BE2C (cell line): Measurements from ENCODE around the gene IFITM1.
"Not testable (repeated sequence)": the region's sequence is repeated elsewhere in the genome, so short reads cannot be mapped to it uniquely, and the experiment has no call there.

Experiments used
- DNase-seq: peaks from one replicate; pipeline ENCODE4 v3.0.0-alpha.2; 2020
- H3K27me3 ChIP-seq: fragments of 250-450 bp; sonication (Bioruptor Pico); 2 replicates; pipeline ENCODE4 v1.5.1; 2020; ENCODE audit warnings: mild to moderate bottlenecking
- H3K36me3 ChIP-seq: fragments of 250-450 bp; sonication (Bioruptor Pico); 2 replicates; pipeline ENCODE4 v1.5.1; 2020; ENCODE audit warnings: mild to moderate bottlenecking
- H3K4me1 ChIP-seq: fragments of 250-450 bp; sonication (Bioruptor Pico); 2 replicates; pipeline ENCODE4 v1.5.1; 2020
- H3K4me3 ChIP-seq: 2 replicates; pipeline ENCODE4 v1.5.1; 2011; ENCODE audit warnings: low read depth, low read length
- H3K9me3 ChIP-seq: fragments of 250-450 bp; sonication (Bioruptor Pico); 2 replicates; pipeline ENCODE4 v1.5.1; 2020
- CTCF ChIP-seq: IDR thresholded peaks from 2 replicates; pipeline ENCODE4 v1.5.1; 2012; ENCODE audit warnings: mild to moderate bottlenecking, low read depth, low read length

Gene IFITM1

GRCh38 chr11:304061-304506, 9.8 kb upstream of the IFITM1 start:
- H3K4me1 ChIP-seq: no peaks in the 10 kb centered on the region
- H3K4me3 ChIP-seq: no peak overlapping the region
- TF ChIP-seq CTCF: no peak
- no peak for DNase-seq
- no peaks in the 10 kb centered on the region for H3K9me3 ChIP-seq
- no peaks in the 10 kb centered on the region for H3K36me3 ChIP-seq
- H3K27me3 ChIP-seq: no peaks in the 10 kb centered on the region

- Histone ChIP-seq H3K27me3 (no peaks in the 10 kb centered on the region), H3K9me3 (no peaks in the 10 kb centered on the region), H3K4me1 (no peaks in the 10 kb centered on the region), H3K36me3 (no peaks in the 10 kb centered on the region), H3K4me3 (no peak overlapping the region)
- TF ChIP-seq CTCF: peak; percentile 39
- no peak for DNase-seq
Measured at GRCh38 chr11:304915-305843, 8.7 kb upstream of the IFITM1 start.

- Histone ChIP-seq H3K4me1 (no peaks in the 10 kb centered on the region), H3K36me3 (no peaks in the 10 kb centered on the region), H3K9me3 (no peaks in the 10 kb centered on the region), H3K4me3 (no peak overlapping the region), H3K27me3 (no peaks in the 10 kb centered on the region)
- DNase-seq: no peak
- no peak for TF ChIP-seq CTCF
Measured at GRCh38 chr11:305844-306211, 8.0 kb upstream of the IFITM1 start.

GRCh38 chr11:306645-307371, 7.0 kb upstream of the IFITM1 start:
- DNase-seq: no peak
- no peak overlapping the region for H3K4me3 ChIP-seq
- no peaks in the 10 kb centered on the region for H3K27me3 ChIP-seq
- no peak for TF ChIP-seq CTCF
- H3K36me3 ChIP-seq: no peaks in the 10 kb centered on the region
- no peaks in the 10 kb centered on the region for H3K9me3 ChIP-seq
- no peaks in the 10 kb centered on the region for H3K4me1 ChIP-seq

- not testable (repeated sequence) for H3K4me3 ChIP-seq, H3K27me3 ChIP-seq, DNase-seq, H3K36me3 ChIP-seq, H3K4me1 ChIP-seq, H3K9me3 ChIP-seq
Measured at GRCh38 chr11:307766-308708, 5.8 kb upstream of the IFITM1 start, which contains the start of gene IFITM2. TSS of gene IFITM2 (plus strand) at chr11:307816. CDS start at chr11:308193, 377 bp downstream.

GRCh38 chr11:308740-309665, 4.8 kb upstream of the IFITM1 start:
- H3K27me3 ChIP-seq, DNase-seq, H3K36me3 ChIP-seq, H3K4me3 ChIP-seq, H3K9me3 ChIP-seq, H3K4me1 ChIP-seq: not testable (repeated sequence)

GRCh38 chr11:309979-310572, 3.8 kb upstream of the IFITM1 start:
- DNase-seq, H3K36me3 ChIP-seq, H3K27me3 ChIP-seq, H3K4me1 ChIP-seq, H3K9me3 ChIP-seq, H3K4me3 ChIP-seq: not testable (repeated sequence)

GRCh38 chr11:311013-311748, 2.7 kb upstream of the IFITM1 start:
- not testable (repeated sequence) for H3K36me3 ChIP-seq, H3K9me3 ChIP-seq, H3K4me1 ChIP-seq, DNase-seq, H3K4me3 ChIP-seq, H3K27me3 ChIP-seq
